WTC11 (cell line): ENCODE measurements around the gene RHOH. TPM values are rescaled to one million over a fixed set of nuclear protein-coding genes. Genes with fewer than 3 reads are reported as not detected.

Experiments
- ATAC-seq: fragments of 200-7000 bp; cut with Tn5 transposase; 2 replicates; pipeline ENCODE4 v1.10.0; 2021; ENCODE audit warnings: mild to moderate bottlenecking, moderate library complexity
- CTCF ChIA-PET: fragments of 300-600 bp; sonication (Branson Sonifier 250); formaldehyde crosslinking; loops from one replicate; lab custom pipeline; 2021; ENCODE audit warnings: antibody characterized with exemption; lab: Charles Lee
- POLR2A ChIA-PET: fragments of 350-600 bp; sonication (Branson Sonifier 250); formaldehyde crosslinking; loops from one replicate; lab custom pipeline; 2021; ENCODE audit warnings: antibody characterized with exemption; lab: Charles Lee
- DNase-seq: peaks from one replicate; pipeline ENCODE4 v3.0.0; 2021; ENCODE audit warnings: low spot score
- H3K27ac Mint-ChIP-seq: 2 replicates; pipeline ENCODE4 v1.8.0; 2021; ENCODE audit warnings: mixed read lengths
- H3K27me3 Mint-ChIP-seq: 2 replicates; pipeline ENCODE4 v1.8.0; 2021; ENCODE audit warnings: low read depth, mild to moderate bottlenecking, moderate library complexity, mixed read lengths
- H3K36me3 Mint-ChIP-seq: 2 replicates; pipeline ENCODE4 v1.8.0; 2021; ENCODE audit warnings: mixed read lengths
- H3K4me1 Mint-ChIP-seq: 2 replicates; pipeline ENCODE4 v1.8.0; 2022; ENCODE audit warnings: mixed read lengths
- H3K4me3 Mint-ChIP-seq: 2 replicates; pipeline ENCODE4 v1.8.0; 2021; ENCODE audit warnings: mild to moderate bottlenecking, moderate library complexity, mixed read lengths
- H3K9me3 Mint-ChIP-seq: 2 replicates; pipeline ENCODE4 v1.8.0; 2021; ENCODE audit warnings: mixed read lengths
- ATF1 ChIP-seq: sonication (generic); formaldehyde crosslinking; IDR thresholded peaks from 2 replicates; pipeline ENCODE4 v1.8.1; 2023; ENCODE audit warnings: mild to moderate bottlenecking, moderate library complexity, missing genetic modification reagents
- CBFB ChIP-seq: sonication (generic); formaldehyde crosslinking; IDR thresholded peaks from 2 replicates; pipeline ENCODE4 v1.8.1; 2022; ENCODE audit warnings: mild to moderate bottlenecking, low read depth, missing genetic modification reagents
- E2F5 ChIP-seq: sonication (generic); formaldehyde crosslinking; IDR thresholded peaks from 2 replicates; pipeline ENCODE4 v1.8.1; 2022; ENCODE audit warnings: mild to moderate bottlenecking, moderate library complexity, missing genetic modification reagents
- ELF4 ChIP-seq: sonication (generic); formaldehyde crosslinking; IDR thresholded peaks from 2 replicates; pipeline ENCODE4 v1.8.1; 2022; ENCODE audit warnings: low read depth, mild to moderate bottlenecking, moderate library complexity, missing genetic modification reagents
- FOXJ3 ChIP-seq: sonication (generic); formaldehyde crosslinking; IDR thresholded peaks from 2 replicates; pipeline ENCODE4 v1.9.0; 2021; ENCODE audit warnings: missing genetic modification reagents, mild to moderate bottlenecking, borderline replicate concordance
- GRHL2 ChIP-seq: fragments of 250-450 bp; sonication (Bioruptor Pico); IDR thresholded peaks from 2 replicates; pipeline ENCODE4 v1.8.0; 2022; ENCODE audit warnings: mild to moderate bottlenecking, moderate library complexity; ENCODE audit not compliant: insufficient replicate concordance, severe bottlenecking
- NR2C2 ChIP-seq: sonication (generic); formaldehyde crosslinking; IDR thresholded peaks from 2 replicates; pipeline ENCODE4 v1.8.0; 2022; ENCODE audit warnings: mild to moderate bottlenecking, missing genetic modification reagents
- RELA ChIP-seq: sonication (generic); formaldehyde crosslinking; IDR thresholded peaks from 2 replicates; pipeline ENCODE4 v1.8.1; 2022; ENCODE audit warnings: missing genetic modification reagents, mild to moderate bottlenecking, borderline replicate concordance
- TCF7 ChIP-seq: sonication (generic); formaldehyde crosslinking; IDR thresholded peaks from 2 replicates; pipeline ENCODE4 v1.8.0; 2022; ENCODE audit warnings: mild to moderate bottlenecking, low read depth, missing genetic modification reagents, moderate library complexity
- USF2 ChIP-seq: sonication (generic); formaldehyde crosslinking; IDR thresholded peaks from 2 replicates; pipeline ENCODE4 v1.8.1; 2023; ENCODE audit warnings: mild to moderate bottlenecking, missing genetic modification reagents, moderate library complexity
- ZNF138 ChIP-seq: sonication (generic); formaldehyde crosslinking; conservative IDR thresholded peaks from 2 replicates; pipeline ENCODE4 v1.8.1; 2022; ENCODE audit warnings: mild to moderate bottlenecking, moderate library complexity, missing genetic modification reagents
- ZNF232 ChIP-seq: sonication (generic); formaldehyde crosslinking; IDR thresholded peaks from 2 replicates; pipeline ENCODE4 v1.8.0; 2022; ENCODE audit warnings: mild to moderate bottlenecking, missing genetic modification reagents
- ZNF263 ChIP-seq: sonication (generic); formaldehyde crosslinking; IDR thresholded peaks from 2 replicates; pipeline ENCODE4 v1.8.1; 2022; ENCODE audit warnings: low read depth, mild to moderate bottlenecking, moderate library complexity, missing genetic modification reagents
- total RNA-seq: library from RNA; stranded (reverse); gene quantifications from 3 replicates; pipeline ENCODE4 v1.2.3, GENCODE V29; 2021
- TF ChIP-seq, protein P1 (sequence below): sonication (generic); formaldehyde crosslinking; IDR thresholded peaks from 2 replicates; pipeline ENCODE4 v1.8.0; 2022; ENCODE audit warnings: missing genetic modification reagents
- TF ChIP-seq, protein P2 (sequence below): sonication (generic); formaldehyde crosslinking; IDR thresholded peaks from 2 replicates; pipeline ENCODE4 v1.8.0; 2023; ENCODE audit warnings: mild to moderate bottlenecking, missing genetic modification reagents
- TF ChIP-seq, protein P3 (sequence below): sonication (generic); formaldehyde crosslinking; IDR thresholded peaks from 2 replicates; pipeline ENCODE4 v1.8.1; 2022; ENCODE audit warnings: low read depth, mild to moderate bottlenecking, moderate library complexity, missing genetic modification reagents, borderline replicate concordance
- TF ChIP-seq, protein P4 (sequence below): sonication (generic); formaldehyde crosslinking; IDR thresholded peaks from 2 replicates; pipeline ENCODE4 v1.8.0; 2022; ENCODE audit warnings: mild to moderate bottlenecking, missing genetic modification reagents
- TF ChIP-seq, protein P5 (sequence below): sonication (generic); formaldehyde crosslinking; conservative IDR thresholded peaks from 2 replicates; pipeline ENCODE4 v1.8.1; 2023; ENCODE audit warnings: mild to moderate bottlenecking, low read depth, missing genetic modification reagents, moderate library complexity

RHOH gene
- total RNA-seq, 1 experiment from 2014 or later = 8.7 TPM

- Mint-ChIP-seq H3K27ac (no peak overlapping the region), H3K4me3 (no peak overlapping the region), H3K4me1 (no peaks in the 10 kb centered on the region), H3K9me3 (peaks cover 28% of the 10 kb centered on the region), H3K27me3 (no peaks in the 10 kb centered on the region), H3K36me3 (peaks cover 51% of the 10 kb centered on the region)
- TF ChIP-seq TCF7 (no peak), E2F5 (CRISPR knock-in tag) (no peak), ELF4 (CRISPR knock-in tag) (no peak), ZNF263 (CRISPR knock-in tag) (no peak), GRHL2 (no peak), USF2 (CRISPR knock-in tag) (no peak), FOXJ3 (no peak), ATF1 (no peak)
- TF ChIP-seq, protein P1, sequence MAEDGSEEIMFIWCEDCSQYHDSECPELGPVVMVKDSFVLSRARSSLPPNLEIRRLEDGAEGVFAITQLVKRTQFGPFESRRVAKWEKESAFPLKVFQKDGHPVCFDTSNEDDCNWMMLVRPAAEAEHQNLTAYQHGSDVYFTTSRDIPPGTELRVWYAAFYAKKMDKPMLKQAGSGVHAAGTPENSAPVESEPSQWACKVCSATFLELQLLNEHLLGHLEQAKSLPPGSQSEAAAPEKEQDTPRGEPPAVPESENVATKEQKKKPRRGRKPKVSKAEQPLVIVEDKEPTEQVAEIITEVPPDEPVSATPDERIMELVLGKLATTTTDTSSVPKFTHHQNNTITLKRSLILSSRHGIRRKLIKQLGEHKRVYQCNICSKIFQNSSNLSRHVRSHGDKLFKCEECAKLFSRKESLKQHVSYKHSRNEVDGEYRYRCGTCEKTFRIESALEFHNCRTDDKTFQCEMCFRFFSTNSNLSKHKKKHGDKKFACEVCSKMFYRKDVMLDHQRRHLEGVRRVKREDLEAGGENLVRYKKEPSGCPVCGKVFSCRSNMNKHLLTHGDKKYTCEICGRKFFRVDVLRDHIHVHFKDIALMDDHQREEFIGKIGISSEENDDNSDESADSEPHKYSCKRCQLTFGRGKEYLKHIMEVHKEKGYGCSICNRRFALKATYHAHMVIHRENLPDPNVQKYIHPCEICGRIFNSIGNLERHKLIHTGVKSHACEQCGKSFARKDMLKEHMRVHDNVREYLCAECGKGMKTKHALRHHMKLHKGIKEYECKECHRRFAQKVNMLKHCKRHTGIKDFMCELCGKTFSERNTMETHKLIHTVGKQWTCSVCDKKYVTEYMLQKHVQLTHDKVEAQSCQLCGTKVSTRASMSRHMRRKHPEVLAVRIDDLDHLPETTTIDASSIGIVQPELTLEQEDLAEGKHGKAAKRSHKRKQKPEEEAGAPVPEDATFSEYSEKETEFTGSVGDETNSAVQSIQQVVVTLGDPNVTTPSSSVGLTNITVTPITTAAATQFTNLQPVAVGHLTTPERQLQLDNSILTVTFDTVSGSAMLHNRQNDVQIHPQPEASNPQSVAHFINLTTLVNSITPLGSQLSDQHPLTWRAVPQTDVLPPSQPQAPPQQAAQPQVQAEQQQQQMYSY (CRISPR knock-in tag) = no peak
- TF ChIP-seq, protein P2, sequence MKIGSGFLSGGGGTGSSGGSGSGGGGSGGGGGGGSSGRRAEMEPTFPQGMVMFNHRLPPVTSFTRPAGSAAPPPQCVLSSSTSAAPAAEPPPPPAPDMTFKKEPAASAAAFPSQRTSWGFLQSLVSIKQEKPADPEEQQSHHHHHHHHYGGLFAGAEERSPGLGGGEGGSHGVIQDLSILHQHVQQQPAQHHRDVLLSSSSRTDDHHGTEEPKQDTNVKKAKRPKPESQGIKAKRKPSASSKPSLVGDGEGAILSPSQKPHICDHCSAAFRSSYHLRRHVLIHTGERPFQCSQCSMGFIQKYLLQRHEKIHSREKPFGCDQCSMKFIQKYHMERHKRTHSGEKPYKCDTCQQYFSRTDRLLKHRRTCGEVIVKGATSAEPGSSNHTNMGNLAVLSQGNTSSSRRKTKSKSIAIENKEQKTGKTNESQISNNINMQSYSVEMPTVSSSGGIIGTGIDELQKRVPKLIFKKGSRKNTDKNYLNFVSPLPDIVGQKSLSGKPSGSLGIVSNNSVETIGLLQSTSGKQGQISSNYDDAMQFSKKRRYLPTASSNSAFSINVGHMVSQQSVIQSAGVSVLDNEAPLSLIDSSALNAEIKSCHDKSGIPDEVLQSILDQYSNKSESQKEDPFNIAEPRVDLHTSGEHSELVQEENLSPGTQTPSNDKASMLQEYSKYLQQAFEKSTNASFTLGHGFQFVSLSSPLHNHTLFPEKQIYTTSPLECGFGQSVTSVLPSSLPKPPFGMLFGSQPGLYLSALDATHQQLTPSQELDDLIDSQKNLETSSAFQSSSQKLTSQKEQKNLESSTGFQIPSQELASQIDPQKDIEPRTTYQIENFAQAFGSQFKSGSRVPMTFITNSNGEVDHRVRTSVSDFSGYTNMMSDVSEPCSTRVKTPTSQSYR (CRISPR knock-in tag) = no peak
- TF ChIP-seq, protein P3, sequence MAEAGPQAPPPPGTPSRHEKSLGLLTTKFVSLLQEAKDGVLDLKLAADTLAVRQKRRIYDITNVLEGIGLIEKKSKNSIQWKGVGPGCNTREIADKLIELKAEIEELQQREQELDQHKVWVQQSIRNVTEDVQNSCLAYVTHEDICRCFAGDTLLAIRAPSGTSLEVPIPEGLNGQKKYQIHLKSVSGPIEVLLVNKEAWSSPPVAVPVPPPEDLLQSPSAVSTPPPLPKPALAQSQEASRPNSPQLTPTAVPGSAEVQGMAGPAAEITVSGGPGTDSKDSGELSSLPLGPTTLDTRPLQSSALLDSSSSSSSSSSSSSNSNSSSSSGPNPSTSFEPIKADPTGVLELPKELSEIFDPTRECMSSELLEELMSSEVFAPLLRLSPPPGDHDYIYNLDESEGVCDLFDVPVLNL = no peak
- ChIA-PET POLR2A (no interaction called here), CTCF (interaction anchor here (1.1 to 1.6 kb wide), 2 partner anchors 50 to 159 kb away, joined by 3 to 7 read pairs; no protein-coding TSS in a partner anchor)
- no peak for DNase-seq
- ATAC-seq = no peak
These were observed 45.9 kb upstream of the RHOH start for GRCh38 chr4:40150932-40151331.

DNA sequence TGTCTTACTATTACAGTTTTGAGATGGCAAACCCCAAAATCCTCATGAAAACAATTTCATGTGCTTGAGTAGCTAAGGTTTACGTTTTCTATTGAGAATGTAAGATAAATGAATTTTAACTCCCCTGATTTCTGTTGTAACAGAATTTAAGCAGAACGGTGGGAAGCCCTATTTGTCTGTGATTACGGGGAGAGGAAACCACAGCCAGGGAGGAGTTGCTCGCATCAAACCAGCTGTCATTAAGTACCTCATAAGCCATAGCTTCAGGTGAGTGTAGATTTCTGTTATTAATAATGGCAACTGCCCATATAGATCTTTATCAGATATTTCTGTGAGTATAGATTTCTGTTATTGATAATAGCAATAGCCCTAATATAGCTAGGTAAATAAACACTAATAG lies 44.2 kb upstream of the RHOH start:
- Mint-ChIP-seq H3K27ac (no peak overlapping the region), H3K4me1 (no peaks in the 10 kb centered on the region), H3K4me3 (no peak overlapping the region), H3K36me3 (peaks cover 39% of the 10 kb centered on the region), H3K9me3 (peaks cover 22% of the 10 kb centered on the region), H3K27me3 (no peaks in the 10 kb centered on the region)
- CTCF ChIA-PET = interaction anchor here (1.0 to 1.1 kb wide), 3 partner anchors 38 to 157 kb away, joined by 3 to 4 read pairs (median 3); no protein-coding TSS in a partner anchor
- DNase-seq (no peak), ATAC-seq (no peak)
- POLR2A ChIA-PET = interaction anchor here (0.6 kb wide), 1 partner anchor 673 kb away, joined by 5 read pairs; no protein-coding TSS in a partner anchor
- TF ChIP-seq ZNF138 (CRISPR knock-in tag) (no peak), RELA (CRISPR knock-in tag) (no peak), ZNF232 (CRISPR knock-in tag) (no peak), NR2C2 (CRISPR knock-in tag) (no peak), GRHL2 (no peak), CBFB (CRISPR knock-in tag) (no peak)
- TF ChIP-seq, protein P1 (CRISPR knock-in tag) = no peak
- TF ChIP-seq, protein P4, sequence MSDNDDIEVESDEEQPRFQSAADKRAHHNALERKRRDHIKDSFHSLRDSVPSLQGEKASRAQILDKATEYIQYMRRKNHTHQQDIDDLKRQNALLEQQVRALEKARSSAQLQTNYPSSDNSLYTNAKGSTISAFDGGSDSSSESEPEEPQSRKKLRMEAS (CRISPR knock-in tag) = no peak
- TF ChIP-seq, protein P5, sequence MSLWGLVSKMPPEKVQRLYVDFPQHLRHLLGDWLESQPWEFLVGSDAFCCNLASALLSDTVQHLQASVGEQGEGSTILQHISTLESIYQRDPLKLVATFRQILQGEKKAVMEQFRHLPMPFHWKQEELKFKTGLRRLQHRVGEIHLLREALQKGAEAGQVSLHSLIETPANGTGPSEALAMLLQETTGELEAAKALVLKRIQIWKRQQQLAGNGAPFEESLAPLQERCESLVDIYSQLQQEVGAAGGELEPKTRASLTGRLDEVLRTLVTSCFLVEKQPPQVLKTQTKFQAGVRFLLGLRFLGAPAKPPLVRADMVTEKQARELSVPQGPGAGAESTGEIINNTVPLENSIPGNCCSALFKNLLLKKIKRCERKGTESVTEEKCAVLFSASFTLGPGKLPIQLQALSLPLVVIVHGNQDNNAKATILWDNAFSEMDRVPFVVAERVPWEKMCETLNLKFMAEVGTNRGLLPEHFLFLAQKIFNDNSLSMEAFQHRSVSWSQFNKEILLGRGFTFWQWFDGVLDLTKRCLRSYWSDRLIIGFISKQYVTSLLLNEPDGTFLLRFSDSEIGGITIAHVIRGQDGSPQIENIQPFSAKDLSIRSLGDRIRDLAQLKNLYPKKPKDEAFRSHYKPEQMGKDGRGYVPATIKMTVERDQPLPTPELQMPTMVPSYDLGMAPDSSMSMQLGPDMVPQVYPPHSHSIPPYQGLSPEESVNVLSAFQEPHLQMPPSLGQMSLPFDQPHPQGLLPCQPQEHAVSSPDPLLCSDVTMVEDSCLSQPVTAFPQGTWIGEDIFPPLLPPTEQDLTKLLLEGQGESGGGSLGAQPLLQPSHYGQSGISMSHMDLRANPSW (CRISPR knock-in tag) = no peak
